Astrocyte of the cerebellum (primary cell): ENCODE results near the gene CNOT1.
"Not testable (repeated sequence)": the region's sequence is repeated elsewhere in the genome, so short reads cannot be mapped to it uniquely, and the experiment has no call there.

Experiments used
- DNase-seq: peaks from one replicate; pipeline ENCODE4 v3.0.0-alpha.2; 2011; ENCODE audit warnings: low read depth
- H3K4me3 ChIP-seq: 2 replicates; pipeline ENCODE4 v1.5.1; 2011; ENCODE audit warnings: mild to moderate bottlenecking, low read depth, low read length, moderate library complexity
- CTCF ChIP-seq: IDR thresholded peaks from 2 replicates; pipeline ENCODE4 v1.5.1; 2012; ENCODE audit warnings: low read length, low read depth, moderate library complexity, mild to moderate bottlenecking; ENCODE audit errors: missing control alignments
- in situ Hi-C: cut with HindIII; loops from 2 replicates; pipeline ENCODE4 v1.10.0; 2017; ENCODE audit warnings: low sequenced_read_pairs

Gene CNOT1

GRCh38 chr16:58492735-58493134 lies 136.9 kb downstream of the CNOT1 start:
- H3K4me3 ChIP-seq, result no peak overlapping the region
- in situ Hi-C loops, result no loop called here
- DNase-seq, result no peak
- TF ChIP-seq CTCF, result no peak

GRCh38 chr16:58492066-58492465 lies 137.6 kb downstream of the CNOT1 start:
- H3K4me3 ChIP-seq, result no peak overlapping the region
- in situ Hi-C loops, result no loop called here
- no peak for DNase-seq
- TF ChIP-seq CTCF, result no peak

- H3K4me3 ChIP-seq, in situ Hi-C loops, DNase-seq: not testable (repeated sequence)
Observed at GRCh38 chr16:58490539-58490938, 139.1 kb downstream of the CNOT1 start.

- TF ChIP-seq CTCF, result no peak
- in situ Hi-C loops, result no loop called here
- DNase-seq, result no peak
Observed at GRCh38 chr16:58490065-58490464, 139.6 kb downstream of the CNOT1 start.

GRCh38 chr16:58488531-58488930 lies 141.1 kb downstream of the CNOT1 start:
- in situ Hi-C loops, result no loop called here
- DNase-seq, result no peak
- H3K4me3 ChIP-seq, result no peak overlapping the region
- no peak for TF ChIP-seq CTCF

More at GRCh38 chr16:58490065-58490464, 139.6 kb downstream of the CNOT1 start:
- H3K4me3 ChIP-seq, result no peak overlapping the region

GRCh38 chr16:58487566-58488351 lies 141.9 kb downstream of the CNOT1 start:
- in situ Hi-C loops, result no loop called here
- no peak overlapping the region for H3K4me3 ChIP-seq
- TF ChIP-seq CTCF, result peak; percentile 79
- DNase-seq, result peak; percentile 48

GRCh38 chr16:58485184-58485887 lies 144.3 kb downstream of the CNOT1 start:
- DNase-seq, result no peak
- in situ Hi-C loops, result no loop called here
- H3K4me3 ChIP-seq, result no peak overlapping the region
- no peak for TF ChIP-seq CTCF
